HG02642 (cell line): Measurements from ENCODE around the gene CGB5.
"Not testable (repeated sequence)": the region's sequence is repeated elsewhere in the genome, so short reads cannot be mapped to it uniquely, and the experiment has no call there.

Experiments
- ATAC-seq: cut with Tn5 transposase; IDR thresholded peaks from one replicate; pipeline ENCODE4 v1.9.1; 2021; ENCODE audit warnings: mild to moderate bottlenecking; ENCODE audit not compliant: unreplicated experiment, poor library complexity

Gene CGB5

DNA sequence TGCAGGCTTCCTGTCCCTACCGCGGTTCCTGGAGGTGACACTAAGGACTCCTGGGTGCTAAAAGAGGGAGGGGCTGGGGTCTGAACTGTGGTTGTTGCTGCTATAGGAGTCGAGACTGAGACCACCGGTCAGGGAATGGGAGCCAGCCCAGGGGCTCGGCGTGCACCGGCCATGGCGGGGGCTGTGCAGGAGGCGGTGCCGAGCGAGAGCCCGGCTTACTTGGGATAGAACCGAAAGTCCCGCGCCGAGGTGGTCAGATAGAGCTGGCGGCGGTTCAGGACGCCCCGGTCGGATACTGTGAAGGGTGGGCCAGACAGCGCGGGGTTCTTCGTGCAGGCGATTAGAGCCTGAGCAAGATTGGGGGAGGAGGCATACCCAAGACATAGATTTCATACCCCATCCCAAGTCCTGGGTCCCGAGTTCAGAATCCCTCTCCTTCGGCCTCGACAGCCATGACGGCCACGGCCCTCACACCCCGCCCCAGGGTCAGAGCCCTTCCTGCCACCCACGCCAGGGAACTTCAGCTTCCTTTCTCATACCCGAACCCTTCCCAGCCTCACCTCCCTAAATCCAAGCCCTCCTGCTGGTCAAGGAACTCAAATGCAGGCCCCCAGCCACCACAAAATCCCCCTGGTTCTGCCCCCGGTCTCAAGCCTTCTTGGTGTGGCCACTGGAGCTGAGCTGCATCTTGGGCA, 13.4 kb downstream of the CGB5 start:
- ATAC-seq, result not testable (repeated sequence)

DNA sequence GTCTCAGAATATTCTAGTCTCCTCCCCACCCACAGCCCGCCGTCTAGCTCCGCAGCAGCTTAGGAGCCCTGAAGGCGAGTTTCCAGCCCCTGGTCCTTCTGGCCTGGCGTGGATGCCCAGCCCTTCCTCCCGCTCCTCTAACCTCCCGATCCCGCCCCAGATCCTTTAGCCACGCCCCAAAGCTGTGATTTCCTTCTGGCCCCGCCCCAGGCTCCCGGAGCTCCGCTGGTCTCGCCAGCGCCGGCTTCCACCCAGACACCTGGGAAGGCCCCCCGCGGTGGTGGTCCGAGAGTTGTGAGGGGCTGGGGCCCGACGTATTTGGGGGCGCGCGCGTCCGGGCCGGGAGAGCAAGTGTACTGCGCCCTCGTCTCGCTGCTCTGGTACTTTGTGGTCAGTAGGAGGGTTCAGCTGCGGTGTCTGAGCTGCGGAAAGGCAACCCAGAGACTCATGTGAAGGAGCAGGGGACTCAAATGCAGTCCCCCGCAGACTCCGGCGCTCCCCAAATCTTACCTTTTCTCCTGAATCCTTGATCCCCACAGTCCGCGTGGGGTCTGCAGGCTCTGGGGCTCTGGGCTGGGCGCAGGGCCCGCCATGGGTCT, 14.1 kb downstream of the CGB5 start, which contains the start of gene CGB7:
CGB7 (minus strand) TSS at position 114 of the 599 bp plus-strand sequence. CDS start 2,374 bp downstream, outside the sequence.
- ATAC-seq, result no peak

DNA sequence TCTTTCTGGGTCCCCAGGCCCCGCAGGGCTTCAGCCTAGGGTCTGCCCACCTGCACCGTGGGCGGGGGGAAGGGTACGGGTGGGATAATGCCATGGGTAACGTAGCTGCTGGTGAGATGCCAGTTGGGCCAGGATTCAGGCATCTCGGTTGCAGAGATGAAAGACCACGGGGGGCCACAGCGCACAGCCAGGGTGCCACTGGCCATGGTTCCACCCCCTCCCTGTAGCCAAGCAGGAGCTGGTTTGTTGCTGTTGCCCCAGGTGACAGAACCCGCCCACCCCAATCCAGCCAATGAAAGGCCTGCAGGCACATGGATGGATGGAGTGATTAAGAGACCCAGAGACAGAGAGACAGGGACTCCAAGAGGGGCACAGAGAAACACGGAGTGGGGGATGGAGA, 14.9 kb downstream of the CGB5 start:
- ATAC-seq, result no peak

DNA sequence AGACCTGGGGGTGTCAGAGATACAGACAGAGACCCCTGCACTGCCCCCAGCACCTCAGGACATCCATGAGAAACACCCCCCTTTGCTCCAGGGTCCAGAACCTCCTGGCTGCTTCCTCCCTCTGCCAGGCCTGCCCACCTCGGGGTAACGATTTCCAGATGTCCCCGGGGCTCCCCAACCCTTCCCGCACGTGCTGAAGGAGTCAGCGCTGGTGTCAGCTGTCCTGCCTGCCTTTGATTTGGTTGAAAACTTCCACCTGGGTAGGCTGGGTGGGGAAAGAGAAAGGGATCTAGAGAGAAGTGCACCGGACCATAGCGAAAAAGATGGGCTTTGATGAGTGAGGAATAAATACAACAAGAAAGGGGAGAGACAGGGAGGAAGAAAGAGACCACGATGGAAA, 15.4 kb downstream of the CGB5 start:
- ATAC-seq, result no peak

DNA sequence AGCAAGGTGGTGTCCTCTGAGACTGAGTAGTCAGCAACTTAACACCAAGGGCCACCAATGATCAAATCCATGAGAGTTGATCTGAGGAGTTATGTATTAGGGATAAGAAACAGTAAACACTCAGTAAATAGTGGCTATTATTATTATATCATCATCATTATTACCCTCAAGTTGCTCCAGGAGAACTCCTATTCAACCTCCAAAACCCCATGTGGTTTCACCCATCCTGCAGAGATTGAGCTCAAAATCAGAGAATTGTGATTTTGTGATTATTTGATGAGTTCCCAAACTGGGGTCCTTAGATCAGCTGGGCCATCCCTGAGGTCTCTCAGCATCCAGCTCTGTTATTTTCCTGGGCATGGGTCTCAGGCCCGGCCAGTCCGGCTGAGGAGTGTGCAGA, 17.4 kb downstream of the CGB5 start:
- no peak for ATAC-seq

DNA sequence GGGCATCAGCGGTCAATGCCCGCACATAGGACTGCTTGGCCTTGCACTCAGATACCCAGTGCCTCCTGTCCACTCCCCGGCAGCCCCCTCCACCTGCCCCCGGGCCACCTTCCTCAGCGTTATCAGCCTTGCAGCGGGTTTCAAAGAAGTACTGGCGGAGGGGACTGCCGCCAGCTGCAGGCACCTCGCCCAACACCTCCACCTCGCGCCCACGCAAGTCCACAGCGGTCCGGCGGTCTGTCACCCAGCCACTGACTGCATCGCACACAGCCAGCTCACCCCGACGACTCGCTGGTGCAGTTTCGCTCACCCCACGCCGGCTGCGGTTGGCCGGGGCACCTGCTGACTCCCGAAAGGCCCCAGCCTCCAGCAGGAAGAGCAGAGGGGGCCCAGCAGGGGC, 17.8 kb downstream of the CGB5 start:
- ATAC-seq, result no peak

DNA sequence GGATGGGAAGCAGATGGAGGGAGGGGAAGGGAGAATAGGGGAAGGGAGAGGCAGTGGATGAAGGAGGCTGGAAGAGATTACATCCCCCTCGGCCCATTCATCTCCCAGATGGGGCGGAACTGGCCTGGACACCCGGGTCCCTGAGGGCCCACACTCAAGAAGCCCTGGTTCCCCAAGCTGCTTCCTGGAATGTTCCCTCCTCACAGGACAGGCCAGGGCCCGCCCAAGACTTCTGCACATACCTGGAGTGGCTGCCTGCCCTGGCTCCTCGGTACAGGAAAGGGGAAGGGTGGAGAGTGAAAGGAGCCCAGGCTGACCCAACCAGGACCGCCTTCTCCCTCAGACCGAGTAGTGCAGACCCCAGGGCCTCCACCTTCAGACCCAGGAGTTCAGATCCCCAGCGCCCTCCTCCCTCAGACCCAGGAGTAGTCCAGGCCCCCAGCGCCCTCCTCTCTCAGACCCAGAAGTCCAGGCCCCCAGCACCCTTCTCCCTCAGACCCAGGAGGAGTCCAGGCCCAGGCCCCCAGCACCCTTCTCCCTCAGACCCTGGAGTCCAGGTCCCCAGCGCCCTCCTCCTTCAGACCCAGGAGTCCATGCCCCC, 20.5 kb downstream of the CGB5 start:
- ATAC-seq, result no peak

DNA sequence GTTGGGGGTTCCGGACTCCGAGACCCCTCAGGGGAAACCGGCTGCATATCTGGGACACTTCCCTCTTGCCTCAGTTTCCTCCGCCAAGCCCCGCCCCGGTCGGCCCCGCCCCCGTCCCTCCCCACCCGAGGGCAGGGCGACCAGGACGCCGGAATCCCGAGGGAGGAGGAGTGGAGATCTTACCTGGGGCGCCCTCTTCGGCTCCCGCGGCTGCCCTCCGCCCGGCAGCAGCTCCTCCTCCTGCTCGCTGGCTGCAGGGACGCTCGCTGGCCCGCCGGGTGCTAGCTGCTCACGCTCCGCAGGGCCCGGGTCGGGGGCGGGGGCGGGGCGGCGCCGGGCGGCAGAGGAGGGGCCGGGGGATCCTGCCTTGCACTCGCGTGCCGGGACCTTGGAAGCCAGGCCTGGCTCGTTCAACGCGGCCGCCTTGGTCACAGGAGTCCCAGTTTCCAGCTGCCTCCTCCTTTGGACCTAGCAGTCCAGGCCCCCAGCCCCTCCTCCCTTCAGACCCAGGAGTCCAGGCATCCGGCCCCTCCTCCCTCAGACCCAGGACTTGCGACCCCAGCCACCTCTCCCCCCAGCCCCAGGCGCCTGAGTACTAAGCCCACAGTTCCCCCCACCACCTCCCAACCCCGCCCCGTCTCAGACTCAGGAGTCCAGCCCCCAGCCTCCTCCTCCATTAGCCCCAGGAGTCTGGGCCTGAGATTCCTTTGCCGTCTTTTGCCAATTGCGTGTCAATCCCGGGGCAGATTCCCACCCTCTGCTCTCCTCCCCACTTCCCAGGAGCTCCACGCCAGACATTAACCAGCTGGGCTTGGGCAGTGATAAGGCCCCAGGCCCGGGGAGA, 21.3 kb downstream of the CGB5 start, which contains the start of gene NTF4:
NTF4 (minus strand) TSS at position 51 of the 844 bp plus-strand sequence. CDS start 2,821 bp downstream, outside the sequence.
- no peak for ATAC-seq

DNA sequence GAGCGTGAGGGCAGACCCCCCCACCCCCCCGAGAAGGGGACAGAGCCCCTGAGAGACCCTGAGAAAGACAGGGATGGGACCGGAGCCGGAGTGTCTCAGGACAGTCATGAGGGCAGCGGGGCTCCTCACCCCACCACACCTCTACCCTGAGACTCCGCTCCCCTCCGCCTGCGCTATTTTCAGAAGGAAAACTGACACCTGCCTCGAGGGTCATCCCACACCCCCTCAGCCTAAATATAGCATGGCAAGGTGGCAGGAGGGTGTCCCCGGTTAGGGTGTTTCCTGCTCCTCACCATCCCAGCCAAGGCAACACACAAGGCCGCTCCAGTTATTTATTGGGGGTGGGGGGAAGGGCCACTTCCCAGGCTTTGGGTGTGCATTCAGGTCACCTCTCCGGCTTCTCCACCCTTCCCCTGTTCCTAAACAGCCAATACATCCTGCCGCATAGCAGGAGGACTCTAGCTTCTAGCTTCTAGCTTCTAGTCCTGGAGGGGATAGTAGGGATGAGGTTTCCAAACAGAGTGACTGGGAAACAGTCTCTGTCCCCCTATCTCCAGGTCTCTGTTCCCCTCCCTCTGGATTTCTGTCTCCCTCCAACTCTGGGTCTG, 22.4 kb downstream of the CGB5 start:
- ATAC-seq, result no peak

DNA sequence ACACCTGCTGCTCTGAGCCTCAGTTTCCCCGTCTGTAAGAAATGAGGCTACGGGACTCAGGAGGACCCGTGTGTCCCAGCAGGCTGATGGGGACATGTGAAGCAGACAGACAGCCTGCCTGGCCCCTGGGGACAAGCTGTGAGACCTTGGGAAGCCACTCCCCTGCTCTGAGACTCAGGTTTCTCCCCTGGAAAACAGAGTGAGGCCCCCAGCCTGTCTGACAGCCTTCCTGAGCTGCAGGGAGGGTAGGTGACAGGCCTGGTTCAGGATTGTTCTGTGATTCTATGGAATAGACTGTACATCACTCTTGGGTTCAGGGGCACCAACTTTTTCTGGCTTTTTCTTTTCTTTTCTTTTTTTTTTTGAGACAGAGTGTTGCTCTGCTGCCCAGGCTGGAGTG, 23.9 kb downstream of the CGB5 start:
- no peak for ATAC-seq

DNA sequence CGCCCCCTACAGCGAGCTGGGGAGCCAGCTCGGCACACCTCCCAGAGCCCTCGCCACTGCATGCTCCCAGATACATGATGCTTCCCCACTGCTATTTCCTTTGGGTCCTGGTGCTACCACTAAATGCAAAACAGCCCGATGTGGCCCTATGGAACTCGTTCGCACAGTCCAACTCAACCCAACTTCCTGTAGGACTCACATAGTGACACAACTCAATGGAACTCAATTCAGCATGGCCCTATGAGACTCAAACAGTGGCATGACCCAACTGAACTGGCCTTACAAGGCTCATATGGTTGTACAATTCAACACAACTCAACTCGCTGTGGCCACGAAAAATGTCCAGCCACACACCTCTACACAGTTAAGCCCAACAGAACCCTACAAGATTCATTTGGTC, 25.4 kb downstream of the CGB5 start:
- no peak for ATAC-seq

DNA sequence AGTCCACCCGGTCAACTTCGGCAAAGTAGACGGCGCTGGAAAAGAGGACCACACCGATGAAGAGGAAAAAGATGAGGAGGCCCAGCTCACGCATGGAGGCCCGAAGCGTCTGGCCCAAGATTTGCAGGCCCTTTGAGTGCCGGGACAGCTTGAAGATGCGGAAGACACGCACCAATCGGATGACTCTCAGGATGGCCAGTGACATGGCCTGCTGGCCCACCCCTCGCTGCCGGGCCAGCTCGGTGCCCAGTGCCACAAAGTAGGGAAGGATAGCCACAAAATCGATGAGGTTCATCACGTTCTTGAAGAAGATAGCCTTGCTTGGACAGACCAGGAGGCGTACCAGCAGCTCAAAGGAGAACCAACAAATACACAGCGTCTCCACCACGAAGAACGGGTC, 26.8 kb downstream of the CGB5 start:
- ATAC-seq, result no peak

DNA sequence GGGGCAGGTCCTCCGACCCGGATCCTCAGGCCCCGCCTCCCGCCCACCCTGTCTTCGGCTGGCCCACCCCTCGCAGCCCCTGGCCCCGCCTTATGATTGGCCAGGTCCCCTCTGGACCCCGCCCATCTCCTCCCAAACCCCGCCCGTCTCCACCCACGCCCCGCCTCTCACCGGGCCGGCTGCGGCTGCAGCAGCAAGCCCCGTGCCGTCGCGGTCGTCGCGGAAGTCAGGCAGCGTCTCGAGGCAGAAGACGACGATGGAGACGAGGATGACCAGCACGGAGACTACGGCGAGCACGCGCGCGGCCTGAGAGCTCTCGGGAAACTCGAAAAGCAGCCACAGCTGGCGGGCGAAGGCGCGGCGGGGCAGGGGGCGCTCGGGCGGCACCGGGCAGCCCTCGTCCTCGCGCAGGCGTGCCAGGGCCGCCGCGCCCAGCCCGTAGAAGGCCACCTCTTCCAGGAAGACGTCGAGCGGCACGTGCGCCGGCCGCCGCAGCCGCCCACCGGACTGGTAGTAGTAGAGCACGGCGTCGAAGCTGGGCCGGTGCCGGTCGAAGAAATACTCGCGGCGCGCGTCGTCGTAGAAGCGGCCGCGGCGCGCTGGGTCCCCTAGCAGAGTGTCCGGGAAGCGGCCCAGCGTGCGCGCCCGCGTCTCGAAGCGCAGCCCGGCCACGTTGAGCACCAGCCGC, 28.4 kb downstream of the CGB5 start:
- no peak for ATAC-seq

DNA sequence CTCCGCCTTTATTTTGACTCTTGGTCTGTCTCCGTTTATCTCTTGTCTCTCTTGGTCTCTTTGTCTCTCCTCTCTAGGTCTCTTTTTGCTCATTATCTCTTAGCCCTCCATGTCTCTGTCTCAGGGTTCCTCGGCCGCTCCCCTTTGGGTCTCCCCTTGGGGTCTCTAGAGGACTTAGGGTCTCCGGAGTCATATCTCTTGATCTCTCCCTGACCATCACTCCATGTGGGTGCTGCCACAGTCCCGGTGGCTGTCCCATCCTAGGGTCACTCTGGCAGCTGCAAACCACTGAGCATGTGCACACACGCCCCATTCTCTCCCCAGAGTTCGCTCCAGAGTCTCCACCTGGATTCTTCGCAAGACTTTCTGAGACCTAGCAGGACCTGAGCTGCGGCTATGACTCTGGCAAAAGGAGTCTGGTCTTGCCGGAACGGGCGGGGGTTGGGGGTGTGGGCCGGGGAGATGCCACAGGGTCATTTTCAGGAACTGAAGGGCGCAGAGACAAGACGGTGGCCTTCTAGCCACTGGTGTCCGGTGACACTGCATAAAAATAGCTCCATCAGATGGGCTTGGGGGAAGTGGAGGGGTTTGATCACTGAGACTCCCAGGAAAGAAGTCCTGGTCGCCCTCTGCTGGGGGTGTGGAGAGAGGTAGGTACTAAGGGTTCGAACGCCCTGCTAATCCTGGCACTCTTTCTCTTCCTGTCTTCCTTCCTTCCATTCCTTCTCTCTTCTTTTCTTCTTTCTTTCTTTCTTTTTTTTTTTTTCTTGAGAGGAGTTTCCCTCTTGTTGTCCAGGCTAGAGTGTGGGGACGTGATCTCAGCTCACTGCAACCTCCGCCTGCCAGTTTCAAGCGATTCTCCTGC, 30.1 kb downstream of the CGB5 start:
- no peak for ATAC-seq

DNA sequence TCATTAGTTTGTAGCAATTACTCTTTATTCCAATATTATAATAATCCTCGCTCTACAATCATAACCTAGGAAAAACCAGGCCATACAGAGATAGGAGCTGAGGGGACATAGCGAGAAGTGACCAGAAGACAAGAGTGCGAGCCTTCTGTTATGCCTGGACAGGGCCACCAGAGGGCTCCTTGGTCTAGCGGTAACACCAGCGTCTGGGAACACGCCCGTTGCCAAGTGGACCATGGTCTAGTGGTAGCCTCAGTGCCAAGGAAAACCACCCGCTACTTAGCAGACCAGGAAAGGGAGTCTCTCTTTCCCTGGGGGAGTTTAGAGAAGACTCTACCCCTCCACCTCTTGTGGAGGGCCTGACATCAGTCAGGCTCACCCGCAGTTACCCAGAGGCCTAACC, 31.2 kb downstream of the CGB5 start:
- not testable (repeated sequence) for ATAC-seq

DNA sequence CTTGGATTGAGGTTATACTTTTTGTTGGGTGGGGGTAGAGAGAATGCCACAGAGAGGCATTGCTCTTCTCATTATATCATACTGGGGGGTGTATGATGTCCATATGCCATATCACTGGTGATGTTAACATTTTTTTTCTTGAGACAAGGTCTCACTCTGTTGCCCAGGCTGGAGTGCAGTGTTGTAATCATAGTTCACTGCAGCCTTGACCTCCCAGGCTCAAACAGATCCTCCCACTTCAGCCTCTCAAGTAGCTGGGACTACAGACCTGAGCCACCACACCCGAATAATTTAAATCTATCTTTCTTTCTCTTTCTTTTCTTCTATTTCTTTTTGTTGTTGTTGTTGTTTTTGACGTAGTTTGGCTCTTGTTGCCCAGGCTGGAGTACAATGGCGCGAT, 36.7 kb downstream of the CGB5 start:
- ATAC-seq, result no peak

DNA sequence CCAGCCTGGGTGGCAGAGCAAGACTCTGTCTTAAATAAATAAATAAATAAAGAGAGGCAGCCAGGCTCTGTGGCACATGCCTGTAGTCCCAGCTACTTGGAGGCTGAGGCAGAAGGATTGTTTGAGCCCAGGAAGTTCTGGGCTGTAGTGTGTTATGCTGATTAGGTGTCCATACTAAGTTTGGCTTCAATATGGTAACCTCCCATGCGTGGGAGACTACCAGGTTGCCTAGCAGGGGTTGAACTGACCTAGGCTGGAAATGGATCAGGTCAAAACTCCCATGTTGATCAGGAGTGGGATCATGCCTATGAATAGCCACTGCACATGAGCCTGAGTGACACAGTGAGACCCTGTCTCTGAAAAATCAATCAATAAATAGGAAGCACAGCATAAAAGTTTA, 37.6 kb downstream of the CGB5 start:
- ATAC-seq, result no peak

DNA sequence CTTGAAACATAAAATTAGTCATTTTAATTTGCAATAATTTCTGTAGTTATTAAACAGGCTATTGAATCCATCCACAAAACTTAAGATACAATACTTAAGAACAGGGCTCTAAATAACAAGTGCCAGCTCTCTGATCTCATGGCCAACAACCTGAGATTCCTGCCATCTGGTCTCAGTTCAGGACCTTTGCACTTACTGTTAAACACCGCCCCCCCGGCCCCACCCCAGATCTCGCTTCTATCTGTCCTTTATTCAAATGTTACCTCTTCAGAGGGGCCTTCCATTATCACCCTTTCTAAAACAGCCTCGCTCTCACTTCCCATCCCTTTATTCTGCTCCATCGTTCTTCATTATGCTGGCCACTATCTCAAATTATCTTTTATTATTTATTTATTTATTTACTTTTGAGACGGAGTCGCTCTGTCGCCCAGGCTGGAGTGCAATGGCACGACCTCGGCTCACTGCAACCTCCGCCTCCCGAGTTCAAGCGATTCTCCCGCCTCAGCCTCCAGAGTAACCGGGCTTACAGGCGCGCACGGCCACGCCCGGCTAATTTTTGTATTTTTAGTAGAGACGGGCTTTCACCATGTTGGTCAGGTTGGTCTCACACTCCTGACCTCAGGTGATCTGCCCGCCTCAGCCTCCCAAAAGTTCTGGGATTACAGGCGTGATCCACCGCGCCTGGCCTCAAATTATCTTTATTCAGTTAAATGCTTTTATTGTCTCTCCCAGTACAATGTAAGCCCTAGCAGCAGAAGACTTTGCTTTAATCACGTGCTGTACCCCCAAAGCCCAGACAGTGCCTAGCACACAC, 40.8 kb downstream of the CGB5 start:
- ATAC-seq, result no peak
